ENCODE measurements around the gene CLEC16A.

The CLEC16A gene

DNA sequence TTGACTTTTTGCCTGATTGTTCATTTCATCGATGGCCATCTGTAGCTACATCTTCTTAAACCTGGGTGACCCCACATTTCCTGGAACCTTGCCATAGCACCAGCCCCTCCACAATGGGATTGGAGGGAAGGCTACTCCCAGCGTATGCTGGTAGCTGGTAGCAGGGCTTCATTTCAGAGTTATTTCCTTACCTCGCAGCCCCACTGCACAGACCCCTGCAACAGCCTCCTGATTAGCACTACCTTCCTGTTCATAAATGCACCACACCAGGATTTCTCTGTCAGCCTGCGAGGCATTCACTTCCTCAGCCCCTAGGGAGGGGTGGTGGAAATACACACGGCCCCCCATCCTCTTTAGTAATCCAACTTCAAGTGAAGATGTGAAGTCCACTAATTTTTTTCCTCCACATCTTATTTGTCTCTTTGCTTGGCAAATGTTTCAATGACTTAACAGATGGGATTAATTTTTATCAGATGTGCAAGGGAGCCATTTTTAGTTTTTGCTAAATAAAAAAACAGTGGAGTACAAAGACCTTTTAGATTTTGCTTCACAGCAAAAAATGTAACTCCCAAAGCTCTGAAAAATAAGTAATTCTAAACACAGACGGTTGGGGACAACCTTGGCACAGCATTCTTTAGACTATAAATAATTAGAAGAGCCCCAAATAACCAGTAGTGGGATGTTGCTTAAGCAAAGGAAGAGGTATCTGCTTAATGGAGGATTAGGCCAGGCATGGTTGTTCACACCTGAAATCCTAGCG lies 76.6 kb downstream of the CLEC16A start:
- DNase-seq = no peak

DNA sequence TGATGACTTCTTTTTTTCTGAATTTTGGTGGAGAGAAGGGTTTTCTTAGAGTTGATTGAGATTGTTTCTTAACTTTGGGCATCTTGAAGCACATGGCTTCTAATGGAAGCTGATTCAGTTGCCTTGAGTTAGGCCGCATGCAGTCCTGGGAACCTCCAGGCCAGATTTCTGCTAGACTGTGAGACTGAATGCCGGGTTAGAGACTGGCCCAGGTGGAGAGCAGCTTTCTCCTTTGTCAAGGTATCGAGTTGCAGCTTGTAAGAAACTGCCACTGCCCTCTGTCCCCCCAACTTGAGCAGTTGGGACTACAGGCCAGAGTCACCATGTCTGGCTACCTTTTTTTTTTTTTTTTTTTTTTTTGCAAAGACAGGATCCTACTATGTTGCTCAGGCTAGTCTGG lies 77.6 kb downstream of the CLEC16A start:
- DNase-seq = no peak

DNA sequence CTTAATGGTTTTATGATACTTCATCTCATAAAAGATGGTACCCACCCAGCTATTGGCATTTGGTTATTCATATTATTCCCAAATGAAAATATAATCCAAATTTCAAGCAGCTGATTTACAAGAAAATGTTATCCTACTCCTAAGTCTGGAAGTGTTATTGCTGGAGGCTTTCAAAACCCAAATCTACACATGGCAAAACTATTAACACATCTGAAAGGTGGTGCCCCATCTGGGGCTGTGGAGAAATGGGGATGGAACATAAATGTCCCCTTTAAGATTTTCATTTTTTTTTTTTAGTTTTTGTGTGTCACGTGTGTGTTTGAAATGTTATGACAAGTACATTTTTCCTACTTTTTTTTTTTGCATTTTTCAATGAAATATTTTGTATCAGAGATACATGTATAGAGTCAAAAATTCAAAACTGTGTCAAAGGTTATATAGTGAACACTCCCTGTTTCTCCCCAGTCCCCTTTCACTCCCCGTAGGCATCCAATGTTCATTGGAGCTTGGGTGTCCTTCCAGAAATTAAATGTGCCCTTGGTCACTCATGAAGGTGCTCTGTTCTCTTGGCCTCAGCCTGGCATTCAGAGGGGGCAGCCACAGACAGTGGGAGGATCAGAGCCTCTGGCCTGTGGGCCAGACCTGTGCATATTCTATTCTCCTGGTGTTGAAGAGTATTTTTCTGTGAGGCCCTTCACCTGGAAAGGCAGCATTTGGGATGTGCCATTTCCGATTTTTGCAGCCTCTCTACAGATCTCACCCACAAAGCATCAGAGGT lies 79.1 kb downstream of the CLEC16A start:
- no peak for DNase-seq

DNA sequence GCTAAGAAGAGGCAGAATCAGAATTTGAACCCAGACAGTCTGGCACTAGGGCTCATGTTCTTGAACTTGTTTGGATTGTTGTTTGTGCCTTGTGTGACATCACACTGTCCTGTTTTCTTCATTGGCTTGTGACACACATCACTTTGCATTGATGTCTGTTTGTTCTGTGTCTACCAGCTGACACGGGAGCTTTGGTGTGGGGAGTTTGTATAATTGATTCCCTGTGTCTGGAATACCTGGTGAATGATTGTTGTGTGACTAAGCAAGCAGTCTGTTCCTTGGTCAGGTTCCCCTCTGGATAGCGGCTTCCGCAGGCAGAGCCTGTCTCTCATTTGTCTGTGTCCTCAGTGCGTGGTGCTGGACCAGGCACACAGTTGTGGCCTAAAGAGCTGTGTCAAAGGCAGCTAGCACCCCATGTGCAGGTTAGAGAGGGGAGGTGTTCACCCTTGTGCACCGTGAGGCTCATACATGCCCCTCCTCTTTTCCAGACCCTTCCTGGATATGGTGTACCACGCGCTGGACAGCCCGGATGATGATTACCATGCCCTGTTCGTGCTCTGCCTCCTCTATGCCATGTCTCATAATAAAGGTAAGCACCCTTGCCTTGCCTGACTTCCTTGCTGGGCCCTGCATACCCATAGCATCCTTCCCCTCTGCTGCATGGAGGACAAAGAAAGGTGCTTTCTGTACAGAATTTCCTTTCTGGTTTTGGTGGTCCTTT lies 80.1 kb downstream of the CLEC16A start:
- DNase-seq = no peak

DNA sequence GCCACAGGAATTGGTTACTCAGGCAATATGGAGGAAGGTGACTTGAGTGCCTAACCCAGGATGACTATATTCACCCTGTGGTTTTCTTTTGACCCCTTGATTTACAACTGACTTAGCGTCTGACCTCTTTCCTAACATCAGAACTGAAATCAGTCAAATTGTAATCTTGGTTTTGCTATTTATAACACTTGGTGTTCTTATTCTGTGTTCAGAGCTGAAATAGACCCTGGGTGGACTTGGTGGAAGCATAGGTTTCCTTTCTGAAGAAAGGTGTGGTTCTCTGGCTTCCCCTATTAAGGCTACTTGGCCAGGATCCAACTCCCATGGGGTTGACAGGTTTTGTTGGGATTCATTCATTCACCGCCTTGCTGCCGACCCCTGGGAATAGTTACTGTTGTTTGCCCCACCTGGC lies 80.8 kb downstream of the CLEC16A start:
- DNase-seq = no peak

DNA sequence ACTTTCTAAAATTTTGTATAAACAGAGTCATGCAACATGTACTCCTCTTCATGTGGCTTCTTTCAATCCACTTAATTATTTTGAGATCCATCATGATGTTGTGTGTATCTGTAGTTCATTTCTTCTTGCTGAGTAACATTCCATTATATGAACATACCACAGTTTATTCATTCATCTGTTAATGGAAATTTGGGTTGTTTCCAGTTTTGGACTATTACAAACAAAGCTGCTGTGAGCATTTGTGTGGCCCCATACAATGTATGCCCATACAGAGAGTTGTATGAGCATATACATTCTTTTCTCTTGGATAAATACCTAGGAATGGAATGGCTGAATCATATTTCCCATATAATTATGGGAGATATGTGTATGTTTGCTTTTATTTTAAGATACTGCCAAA lies 85.6 kb downstream of the CLEC16A start:
- no peak for DNase-seq

DNA sequence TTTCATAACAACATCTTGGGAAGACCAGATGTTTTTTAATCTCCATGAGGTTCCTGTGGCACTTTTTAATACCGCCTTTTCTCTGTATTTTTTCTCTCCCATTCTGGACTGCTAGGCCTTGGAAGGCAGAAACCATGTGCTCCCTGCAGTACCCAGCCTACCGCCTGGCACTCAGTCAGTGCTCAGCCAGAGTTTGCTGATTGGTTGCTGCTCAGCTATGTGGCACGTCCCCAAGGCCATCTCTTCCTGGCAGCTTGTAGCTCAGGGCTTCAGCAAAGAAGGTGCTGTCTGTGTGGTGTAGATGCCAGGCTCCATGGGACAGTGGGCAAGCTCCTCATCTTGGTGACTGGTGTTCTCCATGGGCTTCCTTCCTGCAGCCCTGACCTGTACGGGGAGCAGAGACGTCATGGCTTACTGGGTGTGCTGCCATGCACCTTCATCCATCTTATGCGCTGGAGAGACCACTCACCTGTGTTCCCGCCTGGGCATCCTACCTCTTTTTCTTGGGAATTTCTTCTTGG lies 86.7 kb downstream of the CLEC16A start:
- no peak for DNase-seq

DNA sequence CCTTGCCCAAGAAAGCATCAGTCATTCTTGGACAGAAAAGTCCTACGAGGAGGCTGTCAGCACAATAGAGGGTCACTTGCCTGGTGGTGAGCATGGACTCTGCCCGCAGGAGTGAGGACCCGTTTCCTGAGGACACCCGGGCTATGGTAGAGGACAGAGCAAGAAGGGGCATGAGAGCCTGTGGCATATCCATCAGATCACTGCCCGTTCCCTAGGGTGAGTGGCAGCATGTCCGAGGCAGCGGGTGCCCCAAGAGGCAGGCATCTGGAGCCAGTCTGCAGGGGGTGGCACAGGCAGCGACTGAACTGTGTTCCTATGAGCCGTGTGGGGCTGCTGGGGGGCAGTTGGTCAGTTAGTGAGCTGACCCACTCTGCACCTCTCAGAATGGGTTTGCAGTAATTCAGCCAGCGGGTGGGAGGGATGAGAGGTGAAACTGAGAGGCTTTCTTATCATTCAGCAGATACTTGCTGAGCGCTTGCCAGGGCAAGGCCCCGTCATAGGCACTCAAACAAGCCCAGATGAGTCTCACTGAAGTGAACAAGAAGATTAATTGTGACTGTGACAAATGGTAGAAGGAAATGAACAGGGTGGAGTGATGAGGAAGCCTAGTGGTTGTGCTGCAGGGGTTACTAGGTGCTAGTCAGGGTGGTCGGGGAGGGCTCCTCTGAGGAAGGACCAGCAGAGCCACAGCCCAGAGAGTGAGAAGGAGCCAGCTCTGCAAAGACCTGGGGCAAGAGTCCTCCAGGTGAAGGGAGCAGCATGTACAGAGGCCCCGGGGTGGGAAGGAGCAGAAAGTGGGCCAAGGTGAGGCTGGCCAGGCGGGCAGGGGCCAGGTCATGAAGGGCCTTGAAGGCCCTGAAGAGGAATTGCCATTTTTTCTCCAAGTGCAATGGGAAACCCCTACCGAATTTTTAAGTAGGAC lies 87.9 kb downstream of the CLEC16A start:
- no peak for DNase-seq

DNA sequence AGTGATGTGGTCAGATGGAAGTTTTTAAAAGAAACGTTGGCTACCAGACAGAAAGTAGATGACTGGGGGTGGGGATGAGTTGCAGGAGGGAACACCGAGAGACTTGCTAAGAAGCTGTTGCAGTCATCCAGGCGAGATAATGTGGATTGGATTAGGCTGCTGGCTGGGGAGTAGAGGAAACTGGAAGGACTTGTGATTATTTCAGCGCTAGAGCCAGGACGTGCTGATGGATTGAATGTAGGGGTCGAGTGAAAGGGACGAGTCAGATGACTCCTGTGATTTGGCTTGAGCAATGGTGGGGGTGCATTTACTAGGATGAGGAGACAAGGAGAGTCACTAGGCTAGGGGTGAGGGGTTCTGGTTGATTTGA lies 88.5 kb downstream of the CLEC16A start:
- DNase-seq = no peak

DNA sequence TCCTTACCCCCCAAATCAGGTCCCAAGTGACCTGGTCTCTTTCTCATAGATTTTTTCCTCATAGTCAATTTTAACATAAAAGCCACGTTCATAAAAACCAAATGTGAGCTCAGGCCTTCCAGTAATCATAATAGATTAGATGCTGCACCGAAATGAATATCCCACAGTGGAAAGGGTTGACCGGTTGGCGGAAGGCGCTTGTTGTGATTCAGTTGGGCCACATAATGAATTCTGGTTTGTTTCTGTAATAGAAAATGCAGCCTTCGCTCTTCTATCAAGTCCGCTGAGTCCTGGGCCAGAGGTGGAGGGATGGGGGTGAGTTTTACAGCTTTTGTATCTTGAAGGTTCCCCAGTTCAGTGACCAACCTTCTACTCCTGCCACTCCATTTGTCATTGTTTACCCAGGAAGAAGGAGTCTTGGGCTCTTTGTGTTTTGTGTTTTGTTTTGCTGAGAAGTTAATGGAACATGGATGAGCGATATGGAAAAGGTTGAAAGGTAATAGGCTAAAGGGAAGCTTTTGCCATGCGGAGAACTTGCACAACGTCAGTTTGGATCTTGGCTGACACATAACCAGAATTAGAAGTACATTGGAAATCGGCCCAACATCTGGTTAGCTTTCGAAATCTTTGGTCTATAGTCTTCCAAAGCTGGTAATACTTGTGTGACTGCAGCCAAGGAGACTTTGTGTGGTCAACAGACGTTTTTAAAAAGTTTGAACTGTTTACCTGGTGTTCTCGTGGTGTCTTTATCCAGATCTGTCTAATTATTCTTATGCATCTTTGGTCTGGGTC lies 89.5 kb downstream of the CLEC16A start:
- no peak for DNase-seq

DNA sequence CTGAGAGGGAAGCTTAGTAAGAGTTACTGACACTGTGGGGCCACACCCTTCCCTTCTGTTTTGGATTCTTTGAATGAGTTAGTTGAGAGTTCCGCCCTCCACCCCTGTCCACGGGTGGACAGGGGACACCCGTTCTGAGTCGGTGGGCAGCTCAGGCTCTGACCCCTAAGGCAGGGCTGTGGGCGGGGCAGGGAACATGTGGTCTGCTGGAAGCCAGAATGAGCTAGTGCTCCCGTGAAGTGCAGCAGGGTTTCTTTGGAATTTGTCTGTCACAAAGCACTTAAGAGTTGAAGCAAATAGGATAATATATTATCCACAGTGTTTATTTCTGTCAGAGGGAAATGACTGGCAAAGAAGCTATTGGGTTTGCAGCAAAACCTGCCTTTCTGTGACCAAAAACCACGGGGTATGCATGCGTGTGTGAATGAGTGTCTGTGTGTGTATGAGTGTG lies 90.1 kb downstream of the CLEC16A start:
- no peak for DNase-seq

DNA sequence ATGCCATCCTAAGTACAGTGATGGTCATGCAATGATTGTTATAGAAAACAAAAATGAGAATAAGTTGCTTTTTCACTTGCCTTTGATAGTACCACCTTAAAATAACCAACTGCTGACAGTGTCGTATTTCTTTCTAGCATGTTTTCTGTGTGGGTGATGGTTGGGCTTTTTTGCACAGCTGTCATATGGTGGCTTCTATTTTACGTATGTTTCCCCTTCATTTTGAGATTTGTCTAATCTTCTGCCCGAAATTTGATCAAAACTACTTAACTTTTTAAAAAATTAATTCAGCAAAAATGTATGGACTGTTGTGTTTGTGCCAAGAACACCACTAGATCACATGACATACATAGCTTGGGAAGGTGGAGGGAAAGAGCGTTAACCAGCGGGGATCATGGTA lies 90.7 kb downstream of the CLEC16A start:
- DNase-seq = no peak

DNA sequence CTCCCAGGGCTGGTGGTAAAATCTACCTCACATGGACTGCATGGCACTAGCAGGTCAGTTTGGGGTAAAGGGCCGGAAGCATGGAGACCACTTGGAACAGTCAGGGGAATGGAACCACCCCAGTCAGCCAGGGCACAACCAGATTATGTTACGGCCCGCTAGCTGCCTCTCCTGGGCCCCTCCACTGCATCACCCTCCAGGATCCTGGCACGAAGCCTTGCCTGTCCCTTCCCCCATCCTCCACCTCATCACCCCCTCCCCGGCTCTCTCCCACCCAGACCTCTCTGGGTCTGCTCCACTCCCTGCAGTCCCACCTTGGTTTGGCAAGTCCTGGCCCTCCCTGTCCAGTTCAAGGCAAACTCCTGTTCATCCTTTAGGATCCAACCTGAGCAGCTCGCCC lies 91.7 kb downstream of the CLEC16A start:
- no peak for DNase-seq

DNA sequence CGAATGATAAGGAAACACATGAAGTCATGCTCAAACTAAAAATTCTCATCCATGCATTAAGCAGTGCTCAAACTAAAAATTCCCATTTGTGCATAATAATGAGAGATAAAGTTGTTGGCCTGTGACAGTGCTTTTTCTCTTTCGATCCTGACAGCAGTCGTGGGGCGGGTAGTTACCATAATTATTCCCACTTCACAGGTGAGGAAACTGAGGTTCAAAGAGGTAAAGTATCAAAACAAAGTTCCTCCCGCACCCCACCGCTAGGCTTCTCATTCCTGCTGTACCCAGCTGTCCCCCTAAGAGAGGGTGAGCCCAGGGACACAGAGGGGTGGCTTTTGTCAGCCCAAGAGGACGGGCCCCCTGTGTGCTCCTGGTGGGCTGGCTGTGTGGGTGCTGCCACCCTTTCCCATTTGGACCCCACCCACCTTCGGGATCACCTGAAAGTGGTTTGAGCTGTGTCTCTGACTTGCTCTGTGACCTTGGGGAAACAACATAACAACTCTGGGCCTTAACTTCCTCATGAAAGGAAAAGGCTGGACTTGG lies 92.6 kb downstream of the CLEC16A start:
- DNase-seq = no peak

DNA sequence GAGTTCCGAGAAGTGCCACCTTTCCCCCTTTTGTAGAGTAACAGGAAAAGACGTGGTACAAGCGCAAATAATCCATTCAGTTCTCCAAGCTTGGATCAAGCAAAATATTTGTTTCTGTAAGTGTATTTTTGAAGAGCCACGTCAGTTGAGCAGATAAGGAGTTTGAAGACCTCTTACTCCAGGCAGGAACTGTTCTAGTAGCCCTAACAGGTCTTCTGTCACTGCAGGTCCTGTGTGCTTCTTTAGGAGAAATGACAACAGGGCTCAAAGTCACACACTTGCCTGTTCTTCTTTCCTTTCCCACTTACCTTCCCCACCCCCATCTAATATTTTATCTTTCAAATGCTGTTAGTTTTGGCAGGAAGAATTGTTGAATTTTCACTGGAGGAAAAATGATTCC lies 93.9 kb downstream of the CLEC16A start:
- DNase-seq = no peak

DNA sequence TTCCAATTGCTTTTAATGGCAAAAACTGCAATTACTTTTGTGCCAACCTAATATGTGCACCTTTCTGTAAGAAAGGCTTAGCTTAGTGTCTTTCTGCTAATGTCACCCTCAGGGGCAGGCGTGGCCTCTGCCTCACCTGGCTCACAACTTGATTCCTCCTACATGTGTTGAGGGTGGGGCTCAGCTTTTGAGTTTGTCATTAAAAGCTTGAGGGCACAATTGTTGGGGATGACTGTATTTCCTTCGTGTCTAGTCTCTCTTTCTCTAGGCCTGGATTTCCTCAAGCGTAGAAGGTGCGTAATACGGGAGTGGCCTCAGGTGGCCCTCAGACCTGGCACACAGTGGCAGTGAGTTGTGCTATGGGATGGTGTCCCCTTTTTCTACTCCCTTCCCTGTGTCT lies 94.4 kb downstream of the CLEC16A start:
- DNase-seq = no peak

DNA sequence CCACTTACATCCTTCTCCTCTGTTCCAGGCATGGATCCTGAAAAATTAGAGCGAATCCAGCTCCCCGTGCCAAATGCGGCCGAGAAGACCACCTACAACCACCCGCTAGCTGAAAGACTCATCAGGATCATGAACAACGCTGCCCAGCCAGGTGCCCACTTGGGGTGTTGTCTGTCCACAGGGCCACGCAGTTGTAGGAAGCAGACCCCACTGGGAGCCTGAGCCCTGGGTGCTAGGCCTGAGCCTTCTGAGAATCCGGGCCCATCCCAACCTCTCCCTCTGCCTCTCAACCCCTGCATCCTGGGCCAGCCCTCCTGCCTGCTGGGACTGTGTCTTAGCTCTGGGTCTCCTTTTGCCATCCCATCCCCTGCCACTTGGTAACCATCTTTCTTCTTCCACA lies 95.4 kb downstream of the CLEC16A start:
- DNase-seq = no peak

DNA sequence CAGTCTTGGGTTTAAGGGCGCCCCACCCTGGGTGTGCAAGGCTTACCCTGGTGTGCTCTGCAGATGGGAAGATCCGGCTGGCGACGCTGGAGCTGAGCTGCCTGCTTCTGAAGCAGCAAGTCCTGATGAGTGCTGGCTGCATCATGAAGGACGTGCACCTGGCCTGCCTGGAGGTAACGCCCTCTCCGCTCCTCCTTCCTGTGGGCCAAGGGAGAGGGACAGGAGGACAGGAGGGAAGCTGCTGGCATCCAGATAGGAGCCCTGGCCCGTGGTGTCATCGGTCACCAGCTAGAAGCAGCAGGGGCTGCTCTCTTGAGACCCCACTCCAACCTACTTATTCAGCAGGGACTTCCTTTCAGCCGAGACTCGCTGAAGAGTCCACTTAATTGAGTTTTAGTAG lies 97.8 kb downstream of the CLEC16A start:
- no peak for DNase-seq

DNA sequence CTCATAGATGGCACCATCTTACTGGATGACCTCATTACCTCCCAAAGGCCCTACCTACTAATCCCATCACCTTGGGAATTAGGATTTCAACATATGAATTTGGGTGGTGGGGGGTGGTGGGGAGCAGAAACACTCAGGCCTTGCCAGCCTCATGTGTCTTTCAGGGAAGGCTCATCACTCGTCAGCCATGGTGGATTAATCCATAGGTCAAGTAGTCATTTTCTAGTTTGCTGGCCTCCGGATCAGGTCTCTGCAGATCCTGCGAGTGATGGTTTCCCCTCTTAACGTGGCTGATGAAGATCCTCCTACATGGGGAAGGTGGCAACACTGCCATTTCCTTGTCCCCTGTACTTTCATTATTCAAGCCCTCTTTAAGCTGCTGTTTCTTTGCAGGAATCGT lies 101.1 kb downstream of the CLEC16A start:
- no peak for DNase-seq

DNA sequence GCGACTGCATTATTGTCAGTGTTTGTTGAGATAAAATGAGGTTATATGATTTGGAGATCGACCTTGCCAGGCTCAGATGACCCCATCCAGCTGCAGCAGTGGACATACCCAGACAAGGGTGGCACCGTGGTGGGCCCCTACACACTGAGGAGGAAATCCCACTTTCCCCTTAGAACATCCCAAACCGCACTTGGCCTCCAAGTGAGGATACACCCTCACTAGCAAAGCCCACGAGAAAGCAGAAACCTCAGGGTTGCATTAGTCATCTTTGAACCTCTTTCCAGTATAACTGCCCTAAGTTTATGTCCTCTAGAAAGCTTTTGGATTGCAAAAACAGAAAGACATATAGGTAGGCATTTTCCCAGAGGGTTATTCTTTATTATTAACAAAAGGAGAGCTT lies 101.5 kb downstream of the CLEC16A start:
- DNase-seq = no peak

DNA sequence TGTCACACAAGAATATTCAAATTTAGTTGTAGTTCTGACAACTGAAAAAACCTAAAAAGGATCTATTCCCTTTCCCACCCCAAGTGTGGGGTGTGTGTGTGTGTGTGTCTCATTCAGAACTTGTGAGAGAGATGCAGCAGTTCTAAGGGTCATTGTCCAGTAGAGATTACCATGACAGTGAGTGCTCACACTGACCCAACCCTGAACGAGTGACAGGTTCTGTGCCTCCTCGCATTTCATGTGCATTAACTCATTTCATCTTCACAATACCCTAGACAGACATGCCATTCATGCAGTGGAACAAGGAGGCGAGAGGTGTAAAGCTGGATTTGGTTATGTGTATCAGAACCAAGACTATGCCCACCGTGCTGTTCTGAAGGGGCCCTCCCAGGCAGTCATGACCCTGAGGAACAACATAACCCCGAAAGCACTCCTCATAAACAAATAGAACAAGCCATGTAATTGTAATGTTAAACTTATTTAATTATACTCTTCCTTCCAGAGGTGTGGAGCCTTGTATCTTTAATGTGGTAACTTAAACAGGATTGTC lies 102.1 kb downstream of the CLEC16A start:
- DNase-seq = no peak

Measured in NCI-H1048 (cell line).